GM19467 (cell line): ENCODE results near the gene BACH2.

ENCODE experiments used
- ATAC-seq: cut with Tn5 transposase; IDR thresholded peaks from one replicate; pipeline ENCODE4 v1.9.1; 2021; ENCODE audit warnings: mild to moderate bottlenecking, moderate library complexity; ENCODE audit not compliant: unreplicated experiment

The BACH2 gene

GRCh38 chr6:90162648-90163387, 133.8 kb downstream of the BACH2 start:
- ATAC-seq = no peak

GRCh38 chr6:90160013-90160412, 136.6 kb downstream of the BACH2 start:
- ATAC-seq = no peak

GRCh38 chr6:90159452-90159851, 137.2 kb downstream of the BACH2 start:
- no peak for ATAC-seq

- no peak for ATAC-seq
Observed at GRCh38 chr6:90158936-90159335, 137.7 kb downstream of the BACH2 start.

- no peak for ATAC-seq
Observed at GRCh38 chr6:90157441-90157840, 139.2 kb downstream of the BACH2 start.

- ATAC-seq = no peak
Observed at GRCh38 chr6:90156861-90157260, 139.8 kb downstream of the BACH2 start.

- ATAC-seq = no peak
Observed at GRCh38 chr6:90154755-90155470, 141.7 kb downstream of the BACH2 start.

- ATAC-seq = no peak
Observed at GRCh38 chr6:90151576-90152422, 144.8 kb downstream of the BACH2 start.

GRCh38 chr6:90149280-90149679, 147.4 kb downstream of the BACH2 start:
- no peak for ATAC-seq

GRCh38 chr6:90148867-90149266, 147.8 kb downstream of the BACH2 start:
- ATAC-seq = no peak

GRCh38 chr6:90146921-90147649, 149.6 kb downstream of the BACH2 start:
- no peak for ATAC-seq

- no peak for ATAC-seq
Observed at GRCh38 chr6:90146024-90146423, 150.6 kb downstream of the BACH2 start.

- ATAC-seq = no peak
Observed at GRCh38 chr6:90144928-90145555, 151.6 kb downstream of the BACH2 start.

GRCh38 chr6:90144396-90144795, 152.2 kb downstream of the BACH2 start:
- no peak for ATAC-seq

GRCh38 chr6:90140683-90141082, 156.0 kb downstream of the BACH2 start:
- ATAC-seq = no peak

- no peak for ATAC-seq
Observed at GRCh38 chr6:90139272-90139817, 157.3 kb downstream of the BACH2 start.

GRCh38 chr6:90136837-90137568, 159.6 kb downstream of the BACH2 start:
- no peak for ATAC-seq

GRCh38 chr6:90136176-90136575, 160.5 kb downstream of the BACH2 start:
- ATAC-seq = no peak

GRCh38 chr6:90135667-90136066, 161.0 kb downstream of the BACH2 start:
- ATAC-seq = no peak
